HG03175 (cell line): ENCODE results near the gene ST6GALNAC5.

Experiments used
- ATAC-seq: cut with Tn5 transposase; IDR thresholded peaks from one replicate; pipeline ENCODE4 v1.9.1; 2021; ENCODE audit warnings: mild to moderate bottlenecking, moderate library complexity; ENCODE audit not compliant: unreplicated experiment

Gene ST6GALNAC5

GRCh38 chr1:77096496-77097255 is 229.4 kb downstream of the ST6GALNAC5 start:
- ATAC-seq = no peak

GRCh38 chr1:77100875-77101274 is 233.6 kb downstream of the ST6GALNAC5 start:
- no peak for ATAC-seq

GRCh38 chr1:77103486-77103885 is 236.2 kb downstream of the ST6GALNAC5 start:
- ATAC-seq = no peak

DNA sequence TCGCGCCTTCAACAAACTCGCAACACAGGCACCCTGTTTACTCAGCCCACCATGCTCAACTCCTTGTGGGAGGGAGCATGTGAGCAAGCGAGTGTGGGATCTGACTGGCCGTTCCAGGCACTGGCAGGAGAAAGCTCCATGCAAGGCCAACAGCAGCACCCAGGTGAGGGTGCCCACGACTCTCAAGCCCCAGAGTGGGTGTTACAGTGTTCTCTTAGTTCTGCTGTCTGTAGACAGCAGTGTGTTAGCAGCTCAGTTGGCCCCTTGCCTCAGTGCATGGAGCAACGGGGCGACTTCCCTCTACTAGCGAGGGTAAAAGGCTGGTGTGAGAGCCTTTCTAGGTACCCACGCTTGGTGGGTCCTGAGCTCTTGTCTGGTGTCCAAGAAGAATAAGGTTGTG is 237.4 kb downstream of the ST6GALNAC5 start:
- ATAC-seq = no peak
